Activated naive CD4-positive, alpha-beta T cell treated with Interleukin-2 at 50 U/mL for 16 hours (primary cell): ENCODE data around the gene UIMC1.

Experiments
- DNase-seq: peaks from one replicate; pipeline ENCODE4 v3.0.0-alpha.2; 2020

UIMC1 gene

GRCh38 chr5:176866707-176867310 lies 139.8 kb downstream of the UIMC1 start:
- DNase-seq = no peak

- no peak for DNase-seq
Measured at GRCh38 chr5:176865964-176866363, 140.6 kb downstream of the UIMC1 start.

- no peak for DNase-seq
Measured at GRCh38 chr5:176864755-176865154, 141.8 kb downstream of the UIMC1 start.

GRCh38 chr5:176863765-176864098 lies 142.8 kb downstream of the UIMC1 start:
- no peak for DNase-seq

GRCh38 chr5:176863041-176863764 lies 143.4 kb downstream of the UIMC1 start:
- no peak for DNase-seq

- no peak for DNase-seq
Measured at GRCh38 chr5:176862330-176862995, 144.1 kb downstream of the UIMC1 start.

GRCh38 chr5:176861276-176861675 lies 145.3 kb downstream of the UIMC1 start:
- DNase-seq = no peak

- DNase-seq = no peak
Measured at GRCh38 chr5:176860381-176860780, 146.2 kb downstream of the UIMC1 start.

GRCh38 chr5:176859916-176860315 lies 146.7 kb downstream of the UIMC1 start:
- no peak for DNase-seq

- no peak for DNase-seq
Measured at GRCh38 chr5:176857894-176858273, 148.7 kb downstream of the UIMC1 start.

GRCh38 chr5:176857216-176857893 lies 149.2 kb downstream of the UIMC1 start:
- no peak for DNase-seq

- DNase-seq = no peak
Measured at GRCh38 chr5:176856746-176857145, 149.8 kb downstream of the UIMC1 start.

- no peak for DNase-seq
Measured at GRCh38 chr5:176855598-176855997, 151.0 kb downstream of the UIMC1 start.
